ENCODE data around the gene TPCN2.

DNA sequence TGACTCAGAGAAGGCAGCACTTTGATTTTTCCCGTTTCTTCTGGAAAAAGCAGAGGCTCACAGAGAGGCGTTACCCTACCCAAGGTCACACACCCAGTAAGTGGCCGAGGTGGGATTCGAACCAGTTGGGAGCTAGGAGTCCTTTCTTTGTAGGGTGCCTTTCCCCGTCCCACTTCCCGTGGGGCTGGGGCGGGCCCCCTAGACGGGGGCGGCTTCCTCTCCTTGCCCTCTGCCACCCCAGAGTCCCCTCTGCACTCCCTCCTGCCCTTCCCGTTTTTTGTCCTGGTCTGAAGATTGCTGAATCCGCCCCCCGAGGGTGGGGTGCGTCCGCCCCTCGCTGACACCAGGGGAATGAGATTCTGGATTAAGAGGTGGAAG, 747 bp downstream of the TPCN2 start:
- TF ChIP-seq, protein P1, sequence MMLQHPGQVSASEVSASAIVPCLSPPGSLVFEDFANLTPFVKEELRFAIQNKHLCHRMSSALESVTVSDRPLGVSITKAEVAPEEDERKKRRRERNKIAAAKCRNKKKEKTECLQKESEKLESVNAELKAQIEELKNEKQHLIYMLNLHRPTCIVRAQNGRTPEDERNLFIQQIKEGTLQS (IDR thresholded peaks at IDR 0.05; ENCODE audit: insufficient read depth, low read depth, low read length): no peak
- TF ChIP-seq, protein P2, sequence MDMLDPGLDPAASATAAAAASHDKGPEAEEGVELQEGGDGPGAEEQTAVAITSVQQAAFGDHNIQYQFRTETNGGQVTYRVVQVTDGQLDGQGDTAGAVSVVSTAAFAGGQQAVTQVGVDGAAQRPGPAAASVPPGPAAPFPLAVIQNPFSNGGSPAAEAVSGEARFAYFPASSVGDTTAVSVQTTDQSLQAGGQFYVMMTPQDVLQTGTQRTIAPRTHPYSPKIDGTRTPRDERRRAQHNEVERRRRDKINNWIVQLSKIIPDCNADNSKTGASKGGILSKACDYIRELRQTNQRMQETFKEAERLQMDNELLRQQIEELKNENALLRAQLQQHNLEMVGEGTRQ (IDR thresholded peaks at IDR 0.05; ENCODE audit: low read length): no peak
- no peak for TF ChIP-seq YY1 (IDR thresholded peaks at IDR 0.05; ENCODE audit: low read depth, low read length)
- TF ChIP-seq, protein P3, sequence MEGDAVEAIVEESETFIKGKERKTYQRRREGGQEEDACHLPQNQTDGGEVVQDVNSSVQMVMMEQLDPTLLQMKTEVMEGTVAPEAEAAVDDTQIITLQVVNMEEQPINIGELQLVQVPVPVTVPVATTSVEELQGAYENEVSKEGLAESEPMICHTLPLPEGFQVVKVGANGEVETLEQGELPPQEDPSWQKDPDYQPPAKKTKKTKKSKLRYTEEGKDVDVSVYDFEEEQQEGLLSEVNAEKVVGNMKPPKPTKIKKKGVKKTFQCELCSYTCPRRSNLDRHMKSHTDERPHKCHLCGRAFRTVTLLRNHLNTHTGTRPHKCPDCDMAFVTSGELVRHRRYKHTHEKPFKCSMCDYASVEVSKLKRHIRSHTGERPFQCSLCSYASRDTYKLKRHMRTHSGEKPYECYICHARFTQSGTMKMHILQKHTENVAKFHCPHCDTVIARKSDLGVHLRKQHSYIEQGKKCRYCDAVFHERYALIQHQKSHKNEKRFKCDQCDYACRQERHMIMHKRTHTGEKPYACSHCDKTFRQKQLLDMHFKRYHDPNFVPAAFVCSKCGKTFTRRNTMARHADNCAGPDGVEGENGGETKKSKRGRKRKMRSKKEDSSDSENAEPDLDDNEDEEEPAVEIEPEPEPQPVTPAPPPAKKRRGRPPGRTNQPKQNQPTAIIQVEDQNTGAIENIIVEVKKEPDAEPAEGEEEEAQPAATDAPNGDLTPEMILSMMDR (IDR thresholded peaks at IDR 0.05; ENCODE audit: control extremely low read depth in 1 of 3, insufficient read depth in 1 of 3, low read depth in 1 of 3, low read length in 3 of 3): no peak
